MCF 10A (cell line): ENCODE data around the gene ILDR1. TPM values are rescaled to one million over a fixed set of nuclear protein-coding genes. Genes with fewer than 3 reads are reported as not detected.

Experiments
- BruUV-seq: library from RNA; stranded (reverse); fragments of 400-500 nt; replicated peaks from 2 replicates; lab custom pipeline; 2021; lab: Mats Ljungman, UMichigan
- CTCF ChIA-PET: fragments of 300-600 bp; sonication (Branson Sonifier 250); formaldehyde crosslinking; extraction: SDS; loops from one replicate; lab custom pipeline; 2021; ENCODE audit warnings: antibody characterized with exemption, inconsistent platforms; lab: Yijun Ruan, JAX
- POLR2A ChIA-PET: fragments of 300-600, 350-650 bp; sonication (Branson Sonifier 250); formaldehyde crosslinking; extraction: SDS; loops from one replicate; lab custom pipeline; 2020; ENCODE audit warnings: antibody characterized with exemption, inconsistent platforms; lab: Yijun Ruan, JAX
- DNase-seq: peaks from one replicate; pipeline ENCODE4 v3.0.0-alpha.2; 2018; ENCODE audit not compliant: unreplicated experiment
- H3K27ac Mint-ChIP-seq: one replicate; pipeline ENCODE4 v1.8.0; 2022; ENCODE audit warnings: mild to moderate bottlenecking, low read depth, mixed read lengths; ENCODE audit not compliant: unreplicated experiment
- H3K27me3 Mint-ChIP-seq: one replicate; pipeline ENCODE4 v1.8.0; 2022; ENCODE audit warnings: mixed read lengths; ENCODE audit not compliant: insufficient read depth, unreplicated experiment
- H3K36me3 Mint-ChIP-seq: one replicate; pipeline ENCODE4 v1.8.0; 2022; ENCODE audit warnings: mild to moderate bottlenecking, moderate library complexity, mixed read lengths; ENCODE audit not compliant: insufficient read depth, unreplicated experiment
- H3K4me1 Mint-ChIP-seq: one replicate; pipeline ENCODE4 v1.8.0; 2022; ENCODE audit warnings: mixed read lengths; ENCODE audit not compliant: insufficient read depth, unreplicated experiment
- H3K4me3 Mint-ChIP-seq: one replicate; pipeline ENCODE4 v1.8.0; 2022; ENCODE audit warnings: mild to moderate bottlenecking, moderate library complexity, mixed read lengths; ENCODE audit not compliant: unreplicated experiment
- H3K9me3 Mint-ChIP-seq: one replicate; pipeline ENCODE4 v1.8.0; 2022; ENCODE audit warnings: mixed read lengths; ENCODE audit not compliant: unreplicated experiment
- intact Hi-C: fragments of 100-400 bp; cut with micrococcal nuclease; formaldehyde crosslinking; loops from 2 replicates; pipeline ENCODE4 v1.14.1; 2022
- total RNA-seq: library from RNA; stranded (reverse); gene quantifications from 2 replicates; pipeline ENCODE4 v1.2.3, GENCODE V29; 2022
- TF ChIP-seq, protein P1 (sequence below): fragments of 200-600 bp; IDR thresholded peaks from one replicate; pipeline ENCODE4 v1.8.0; 2022; ENCODE audit warnings: antibody characterized with exemption, mild to moderate bottlenecking; ENCODE audit not compliant: unreplicated experiment

The ILDR1 gene
- total RNA-seq, 1 experiment from 2014 or later, result 0.23 TPM

- H3K27me3 Mint-ChIP-seq, result no peaks in the 10 kb centered on the region
- no peak for DNase-seq
- TF ChIP-seq, protein P1, sequence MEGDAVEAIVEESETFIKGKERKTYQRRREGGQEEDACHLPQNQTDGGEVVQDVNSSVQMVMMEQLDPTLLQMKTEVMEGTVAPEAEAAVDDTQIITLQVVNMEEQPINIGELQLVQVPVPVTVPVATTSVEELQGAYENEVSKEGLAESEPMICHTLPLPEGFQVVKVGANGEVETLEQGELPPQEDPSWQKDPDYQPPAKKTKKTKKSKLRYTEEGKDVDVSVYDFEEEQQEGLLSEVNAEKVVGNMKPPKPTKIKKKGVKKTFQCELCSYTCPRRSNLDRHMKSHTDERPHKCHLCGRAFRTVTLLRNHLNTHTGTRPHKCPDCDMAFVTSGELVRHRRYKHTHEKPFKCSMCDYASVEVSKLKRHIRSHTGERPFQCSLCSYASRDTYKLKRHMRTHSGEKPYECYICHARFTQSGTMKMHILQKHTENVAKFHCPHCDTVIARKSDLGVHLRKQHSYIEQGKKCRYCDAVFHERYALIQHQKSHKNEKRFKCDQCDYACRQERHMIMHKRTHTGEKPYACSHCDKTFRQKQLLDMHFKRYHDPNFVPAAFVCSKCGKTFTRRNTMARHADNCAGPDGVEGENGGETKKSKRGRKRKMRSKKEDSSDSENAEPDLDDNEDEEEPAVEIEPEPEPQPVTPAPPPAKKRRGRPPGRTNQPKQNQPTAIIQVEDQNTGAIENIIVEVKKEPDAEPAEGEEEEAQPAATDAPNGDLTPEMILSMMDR, result no peak
- intact Hi-C loops, result no loop called here
- H3K4me1 Mint-ChIP-seq, result no peaks in the 10 kb centered on the region
- H3K27ac Mint-ChIP-seq, result no peak overlapping the region
- no peaks in the 10 kb centered on the region for H3K9me3 Mint-ChIP-seq
- BruUV-seq, result no TSS peak
- ChIA-PET CTCF (interaction anchor here (0.7 to 1.5 kb wide), 3 partner anchors 16 to 517 kb away, joined by 3 to 4 read pairs (median 3); no protein-coding TSS in a partner anchor), POLR2A (interaction anchor here (0.7 kb wide), 1 partner anchor 251 kb away, joined by 3 read pairs; no protein-coding TSS in a partner anchor)
- peaks cover 6% of the 10 kb centered on the region for H3K36me3 Mint-ChIP-seq
- no peak overlapping the region for H3K4me3 Mint-ChIP-seq
These were observed 42.3 kb upstream of the ILDR1 start for GRCh38 chr3:122064326-122064725.

DNA sequence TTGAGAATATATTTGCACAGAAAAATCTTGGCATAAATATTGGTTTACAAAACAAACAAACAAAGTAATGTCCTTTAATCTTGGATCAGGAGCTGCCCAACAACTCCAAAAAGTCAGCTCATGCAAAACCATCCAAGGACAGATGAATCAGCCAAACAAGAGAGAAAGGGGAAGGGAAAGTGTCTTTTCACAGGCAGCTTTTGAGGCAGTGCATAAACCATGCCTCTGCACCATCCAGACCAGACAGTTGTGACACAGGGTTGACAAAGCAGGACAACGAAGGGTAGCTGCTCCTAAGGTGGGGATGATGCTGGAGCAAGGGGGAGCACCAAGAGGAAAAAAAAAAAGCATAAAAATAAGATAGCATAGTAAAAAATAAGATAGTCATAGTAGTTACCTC, 41.9 kb upstream of the ILDR1 start:
- Mint-ChIP-seq H3K27me3 (no peaks in the 10 kb centered on the region), H3K4me3 (no peak overlapping the region), H3K4me1 (no peaks in the 10 kb centered on the region), H3K36me3 (peaks cover 6% of the 10 kb centered on the region), H3K27ac (no peak overlapping the region), H3K9me3 (no peaks in the 10 kb centered on the region)
- TF ChIP-seq, protein P1, result no peak
- CTCF ChIA-PET, result interaction anchor here (1.1 to 1.5 kb wide), 2 partner anchors 17 to 517 kb away, joined by 3 to 4 read pairs; no protein-coding TSS in a partner anchor
- DNase-seq, result no peak
- intact Hi-C loops, result no loop called here
- BruUV-seq, result no TSS peak
- POLR2A ChIA-PET, result interaction anchor here (0.6 kb wide), 1 partner anchor 62 kb away, joined by 3 read pairs; no protein-coding TSS in a partner anchor

GRCh38 chr3:122060040-122060698, 38.1 kb upstream of the ILDR1 start:
- Mint-ChIP-seq H3K36me3 (no peaks in the 10 kb centered on the region), H3K9me3 (no peaks in the 10 kb centered on the region), H3K27me3 (no peaks in the 10 kb centered on the region), H3K4me1 (no peaks in the 10 kb centered on the region), H3K4me3 (no peak overlapping the region), H3K27ac (no peak overlapping the region)
- ChIA-PET POLR2A (no interaction called here), CTCF (no interaction called here)
- DNase-seq, result peak; percentile 18
- intact Hi-C loops, result no loop called here
- TF ChIP-seq, protein P1, result no peak
- BruUV-seq, result no TSS peak

DNA sequence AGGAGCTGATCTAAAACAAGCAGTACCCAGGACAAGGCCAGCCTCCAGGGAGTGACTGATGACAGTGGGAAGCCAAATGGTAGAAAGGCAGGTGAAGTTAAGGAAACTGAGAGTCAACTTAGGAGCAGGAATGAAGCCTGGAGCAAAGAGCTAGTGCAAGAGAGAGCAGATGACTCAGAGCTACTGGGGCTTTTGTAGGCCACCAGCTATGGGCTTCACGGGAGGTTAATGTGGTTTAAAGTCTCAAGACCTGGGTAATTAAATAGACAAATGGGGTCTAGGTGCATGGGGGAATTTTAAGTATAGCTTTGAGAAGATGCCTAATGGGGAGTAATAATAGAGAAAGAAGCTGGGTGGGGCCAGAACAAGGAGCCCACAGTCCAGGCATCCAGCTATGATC, 36.2 kb upstream of the ILDR1 start:
- no peaks in the 10 kb centered on the region for H3K36me3 Mint-ChIP-seq
- POLR2A ChIA-PET, result interaction anchor here (0.6 kb wide), 1 partner anchor 48 kb away, joined by 3 read pairs; no protein-coding TSS in a partner anchor
- H3K4me3 Mint-ChIP-seq, result no peak overlapping the region
- CTCF ChIA-PET, result no interaction called here
- H3K27me3 Mint-ChIP-seq, result no peaks in the 10 kb centered on the region
- H3K27ac Mint-ChIP-seq, result no peak overlapping the region
- no peak for DNase-seq
- BruUV-seq, result no TSS peak
- intact Hi-C loops, result no loop called here
- no peaks in the 10 kb centered on the region for H3K4me1 Mint-ChIP-seq
- no peaks in the 10 kb centered on the region for H3K9me3 Mint-ChIP-seq
- TF ChIP-seq, protein P1, result no peak
